Measurements from ENCODE around the gene CHMP1B. TPM values are rescaled to one million over a fixed set of nuclear protein-coding genes. Genes with fewer than 3 reads are reported as not detected.

Gene CHMP1B
- total RNA-seq, 1 donor from 2014 or later, result 56.1 TPM

DNA sequence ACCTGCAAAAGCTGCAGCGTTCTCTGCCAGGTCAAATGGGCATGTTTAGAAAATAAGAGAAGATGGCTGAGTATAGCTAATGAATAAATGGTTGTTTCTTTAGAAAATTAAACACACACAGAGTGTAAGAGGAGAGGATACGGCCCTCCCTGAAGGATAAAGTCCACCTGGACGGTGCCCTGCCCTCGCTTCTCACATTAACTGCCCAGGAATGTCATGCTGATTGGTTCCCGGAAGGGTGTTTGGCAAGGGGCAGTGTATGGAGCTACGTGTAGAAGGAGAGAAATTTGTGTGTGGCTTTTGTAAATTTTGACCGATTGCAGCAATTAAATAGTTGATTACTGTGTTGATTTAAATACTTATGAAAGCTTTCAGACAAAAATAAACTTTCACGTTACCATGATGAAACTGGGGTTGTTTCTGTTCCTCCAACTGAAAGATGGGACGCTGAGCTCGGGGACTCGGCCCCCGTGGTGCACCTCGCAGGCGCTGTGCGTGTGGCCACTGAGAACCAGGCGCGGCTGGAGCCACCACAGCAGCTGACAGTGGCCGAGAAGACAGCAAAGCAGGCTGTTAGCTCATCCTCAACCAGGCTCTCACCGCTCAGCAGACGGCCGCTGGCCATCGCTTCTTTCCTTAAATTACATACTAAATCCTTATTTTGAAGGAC lies 34.2 kb downstream of the CHMP1B start:
- TF ChIP-seq, protein P1, sequence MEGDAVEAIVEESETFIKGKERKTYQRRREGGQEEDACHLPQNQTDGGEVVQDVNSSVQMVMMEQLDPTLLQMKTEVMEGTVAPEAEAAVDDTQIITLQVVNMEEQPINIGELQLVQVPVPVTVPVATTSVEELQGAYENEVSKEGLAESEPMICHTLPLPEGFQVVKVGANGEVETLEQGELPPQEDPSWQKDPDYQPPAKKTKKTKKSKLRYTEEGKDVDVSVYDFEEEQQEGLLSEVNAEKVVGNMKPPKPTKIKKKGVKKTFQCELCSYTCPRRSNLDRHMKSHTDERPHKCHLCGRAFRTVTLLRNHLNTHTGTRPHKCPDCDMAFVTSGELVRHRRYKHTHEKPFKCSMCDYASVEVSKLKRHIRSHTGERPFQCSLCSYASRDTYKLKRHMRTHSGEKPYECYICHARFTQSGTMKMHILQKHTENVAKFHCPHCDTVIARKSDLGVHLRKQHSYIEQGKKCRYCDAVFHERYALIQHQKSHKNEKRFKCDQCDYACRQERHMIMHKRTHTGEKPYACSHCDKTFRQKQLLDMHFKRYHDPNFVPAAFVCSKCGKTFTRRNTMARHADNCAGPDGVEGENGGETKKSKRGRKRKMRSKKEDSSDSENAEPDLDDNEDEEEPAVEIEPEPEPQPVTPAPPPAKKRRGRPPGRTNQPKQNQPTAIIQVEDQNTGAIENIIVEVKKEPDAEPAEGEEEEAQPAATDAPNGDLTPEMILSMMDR (IDR thresholded peaks at IDR 0.05; ENCODE audit: partially characterized antibody, unreplicated experiment), result no peak
- H3K4me3 Mint-ChIP-seq (ENCODE audit: unreplicated experiment), result no peak overlapping the region
- no peaks in the 10 kb centered on the region for H3K9me3 Mint-ChIP-seq (ENCODE audit: unreplicated experiment)
- no peak overlapping the region for H3K27ac Mint-ChIP-seq (ENCODE audit: unreplicated experiment)
- no peak for DNase-seq
- peaks cover 4% of the 10 kb centered on the region for H3K27me3 Mint-ChIP-seq (ENCODE audit: unreplicated experiment)
- no peaks in the 10 kb centered on the region for H3K4me1 Mint-ChIP-seq (ENCODE audit: low read depth, unreplicated experiment)
- H3K36me3 Mint-ChIP-seq (ENCODE audit: unreplicated experiment), result no peaks in the 10 kb centered on the region

DNA sequence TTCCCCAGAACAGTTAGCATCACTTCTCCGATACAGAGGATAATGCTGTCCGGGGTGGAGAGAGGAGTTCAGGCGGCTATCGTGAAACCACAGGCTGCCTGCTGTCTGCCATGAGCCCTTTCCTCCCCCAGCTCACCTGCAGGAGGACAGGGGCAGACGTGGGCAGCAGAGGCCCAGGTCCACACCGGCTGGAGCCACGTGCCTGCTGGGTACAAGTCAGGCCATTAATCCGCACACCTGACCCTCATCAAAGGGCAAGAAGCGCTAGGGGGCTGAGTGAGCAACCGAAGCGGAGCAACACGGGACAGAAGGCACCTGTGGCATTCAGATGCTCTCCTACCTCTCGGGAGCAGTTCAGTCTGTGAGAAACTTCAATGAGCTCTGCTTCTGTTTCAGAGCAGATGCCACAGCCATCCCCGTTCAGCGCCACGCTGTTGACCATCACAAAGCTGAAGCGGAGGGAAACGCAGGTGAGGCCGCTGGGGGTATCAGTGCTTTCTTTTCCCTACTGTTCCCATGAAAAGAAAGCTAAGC lies 35.4 kb downstream of the CHMP1B start:
- DNase-seq, result no peak
- Mint-ChIP-seq H3K27ac (ENCODE audit: unreplicated experiment) (no peak overlapping the region), H3K36me3 (ENCODE audit: unreplicated experiment) (no peaks in the 10 kb centered on the region), H3K4me3 (ENCODE audit: unreplicated experiment) (no peak overlapping the region), H3K9me3 (ENCODE audit: unreplicated experiment) (no peaks in the 10 kb centered on the region), H3K27me3 (ENCODE audit: unreplicated experiment) (no peaks in the 10 kb centered on the region), H3K4me1 (ENCODE audit: low read depth, unreplicated experiment) (no peaks in the 10 kb centered on the region)
- TF ChIP-seq, protein P1 (IDR thresholded peaks at IDR 0.05; ENCODE audit: partially characterized antibody, unreplicated experiment), result no peak

DNA sequence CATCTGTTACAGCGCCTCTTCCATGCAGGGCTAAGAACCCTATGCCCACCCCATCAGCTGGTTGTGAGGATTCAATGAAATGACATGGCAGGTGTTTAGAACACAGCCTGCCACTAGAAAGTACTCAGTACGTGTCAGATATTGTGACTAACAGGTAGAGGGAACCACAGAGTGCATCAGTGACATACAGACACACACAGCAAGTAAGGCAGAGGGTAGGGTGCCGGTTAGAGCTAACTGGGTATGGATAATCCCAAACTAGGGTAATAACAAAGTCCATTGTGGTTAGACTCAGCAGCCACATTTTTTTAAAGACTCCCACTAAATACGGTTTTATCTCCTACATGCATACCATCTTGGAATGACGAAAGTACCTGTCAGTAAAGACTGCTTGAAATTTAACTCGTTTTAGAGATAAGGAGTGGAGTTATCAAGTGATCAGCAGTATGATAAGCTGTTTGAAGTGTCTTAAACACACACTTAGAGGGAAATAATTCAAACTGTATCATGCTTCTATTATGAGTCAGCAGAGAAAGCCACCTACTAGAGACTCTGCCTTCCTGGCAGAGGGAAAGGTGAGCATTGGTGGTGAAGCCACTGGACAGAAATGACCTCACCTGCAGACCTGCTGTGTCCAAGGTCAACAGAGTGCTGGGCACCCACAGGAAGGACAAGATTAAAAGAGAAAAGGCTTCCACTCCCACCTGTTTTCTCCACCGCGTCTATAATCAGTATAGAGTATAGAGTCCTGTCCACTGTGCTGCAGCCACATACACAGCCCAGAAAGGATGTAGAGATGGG lies 36.3 kb downstream of the CHMP1B start:
- no peak overlapping the region for H3K4me3 Mint-ChIP-seq (ENCODE audit: unreplicated experiment)
- no peaks in the 10 kb centered on the region for H3K9me3 Mint-ChIP-seq (ENCODE audit: unreplicated experiment)
- no peaks in the 10 kb centered on the region for H3K36me3 Mint-ChIP-seq (ENCODE audit: unreplicated experiment)
- DNase-seq, result no peak
- no peak overlapping the region for H3K27ac Mint-ChIP-seq (ENCODE audit: unreplicated experiment)
- no peaks in the 10 kb centered on the region for H3K27me3 Mint-ChIP-seq (ENCODE audit: unreplicated experiment)
- TF ChIP-seq, protein P1 (IDR thresholded peaks at IDR 0.05; ENCODE audit: partially characterized antibody, unreplicated experiment), result no peak
- H3K4me1 Mint-ChIP-seq (ENCODE audit: low read depth, unreplicated experiment), result no peaks in the 10 kb centered on the region

DNA sequence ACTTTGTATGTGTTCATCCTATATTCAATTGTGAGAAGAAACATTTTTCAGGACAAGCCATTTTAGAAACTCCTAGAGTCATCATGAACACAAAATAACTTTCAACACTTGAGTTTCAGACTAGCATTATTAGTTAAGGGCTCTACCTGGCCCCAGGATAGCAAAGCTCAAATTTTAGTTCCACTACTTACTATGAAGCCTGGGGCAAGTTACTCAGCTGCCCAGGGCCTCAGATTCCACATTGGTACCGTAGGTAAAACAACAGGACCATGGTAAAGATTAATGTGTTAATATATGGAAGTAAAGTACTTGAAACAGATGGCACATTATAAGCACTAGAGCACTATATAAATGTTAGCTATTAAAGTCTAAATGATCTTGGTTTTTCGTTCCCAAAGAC lies 37.5 kb downstream of the CHMP1B start:
- no peak for DNase-seq
- TF ChIP-seq, protein P1 (IDR thresholded peaks at IDR 0.05; ENCODE audit: partially characterized antibody, unreplicated experiment), result no peak
- Mint-ChIP-seq H3K27ac (ENCODE audit: unreplicated experiment) (no peak overlapping the region), H3K27me3 (ENCODE audit: unreplicated experiment) (no peaks in the 10 kb centered on the region), H3K36me3 (ENCODE audit: unreplicated experiment) (no peaks in the 10 kb centered on the region), H3K4me1 (ENCODE audit: low read depth, unreplicated experiment) (no peaks in the 10 kb centered on the region), H3K9me3 (ENCODE audit: unreplicated experiment) (no peaks in the 10 kb centered on the region), H3K4me3 (ENCODE audit: unreplicated experiment) (no peak overlapping the region)

DNA sequence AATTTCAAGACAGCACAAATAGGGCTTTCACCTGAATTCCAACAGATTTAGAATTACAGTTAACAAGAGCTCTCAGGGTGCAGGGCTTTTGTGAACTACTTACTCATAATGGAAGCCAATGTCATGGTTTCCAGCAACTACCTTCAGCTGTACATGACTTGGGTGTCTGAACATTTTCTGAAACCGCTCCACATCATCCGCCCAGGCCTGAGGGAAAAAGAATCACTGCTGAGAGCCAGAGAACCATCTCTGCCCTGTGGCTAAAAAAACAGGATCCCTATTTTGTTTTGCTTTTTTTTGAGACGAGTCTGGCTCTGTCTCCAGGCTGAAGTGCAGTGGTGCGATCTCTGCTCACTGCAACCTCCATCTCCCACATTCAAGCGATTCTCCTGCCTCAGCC lies 38.1 kb downstream of the CHMP1B start:
- TF ChIP-seq, protein P1 (IDR thresholded peaks at IDR 0.05; ENCODE audit: partially characterized antibody, unreplicated experiment), result no peak
- Mint-ChIP-seq H3K4me3 (ENCODE audit: unreplicated experiment) (no peak overlapping the region), H3K27ac (ENCODE audit: unreplicated experiment) (no peak overlapping the region), H3K9me3 (ENCODE audit: unreplicated experiment) (no peaks in the 10 kb centered on the region), H3K4me1 (ENCODE audit: low read depth, unreplicated experiment) (no peaks in the 10 kb centered on the region), H3K36me3 (ENCODE audit: unreplicated experiment) (no peaks in the 10 kb centered on the region), H3K27me3 (ENCODE audit: unreplicated experiment) (no peaks in the 10 kb centered on the region)
- no peak for DNase-seq

Data from glutamatergic neuron (in vitro differentiated cells).